Common myeloid progenitor, CD34-positive (primary cell): ENCODE measurements around the gene KIAA1217.

Experiments used
- CTCF ChIA-PET: fragments of 350-600 bp; sonication (Branson Sonifier 250); formaldehyde crosslinking; loops from one replicate; lab custom pipeline; 2021; ENCODE audit warnings: antibody characterized with exemption; lab: Charles Lee
- POLR2A ChIA-PET: fragments of 350-600 bp; sonication (Branson Sonifier 250); formaldehyde crosslinking; loops from one replicate; lab custom pipeline; 2021; ENCODE audit warnings: antibody characterized with exemption; lab: Charles Lee
- DNase-seq, 3 donors: peaks; one replicate each; pipeline versions ENCODE4 v3.0.0 to v3.0.0-alpha.2; 2013
- H3K27ac ChIP-seq, 2 experiments: 1 replicate in 1 of 2; 2 replicates in 1 of 2; pipeline ENCODE4 v1.7.0; 2013; ENCODE audit warnings: inconsistent platforms in 2 of 2, low read length in 2 of 2, mild to moderate bottlenecking in 2 of 2, low read depth in 1 of 2, moderate library complexity in 1 of 2; ENCODE audit not compliant: severe bottlenecking in 2 of 2, insufficient read depth in 1 of 2, poor library complexity in 1 of 2
- H3K27me3 ChIP-seq, 5 experiments: replicated peaks in 2 of 5; 1 replicate in 3 of 5; 2 replicates in 2 of 5; pipeline versions ENCODE4 v1.6.1 to v1.7.0; 2013; ENCODE audit warnings: low read length in 4 of 5, mild to moderate bottlenecking in 2 of 5, moderate library complexity in 2 of 5, inconsistent platforms in 1 of 5; ENCODE audit not compliant: insufficient read depth in 5 of 5, control insufficient read depth in 4 of 5
- H3K36me3 ChIP-seq, 4 experiments: 1 replicate in 2 of 4; 2 replicates in 2 of 4; pipeline versions ENCODE4 v1.6.1 to v1.7.0; 2013; ENCODE audit warnings: low read length in 3 of 4, control low read depth in 1 of 4, mild to moderate bottlenecking in 1 of 4; ENCODE audit not compliant: control insufficient read depth in 4 of 4, insufficient read depth in 4 of 4
- H3K4me1 ChIP-seq, 4 experiments: 1 replicate in 3 of 4; 2 replicates in 1 of 4; pipeline versions ENCODE4 v1.6.1 to v1.7.1; 2013; ENCODE audit warnings: low read length in 3 of 4, mild to moderate bottlenecking in 3 of 4, control low read depth in 1 of 4, inconsistent platforms in 1 of 4, moderate library complexity in 1 of 4; ENCODE audit not compliant: control insufficient read depth in 4 of 4, insufficient read depth in 4 of 4; ENCODE audit errors: control extremely low read depth in 1 of 4
- H3K4me3 ChIP-seq, 7 experiments: 1 replicate in 4 of 7; 2 replicates in 3 of 7; pipeline versions ENCODE4 v1.5.1 to v1.7.0; 2013; ENCODE audit warnings: mild to moderate bottlenecking in 7 of 7, low read length in 6 of 7, moderate library complexity in 6 of 7, inconsistent platforms in 2 of 7, low read depth in 2 of 7, control low read depth in 1 of 7; ENCODE audit not compliant: insufficient read depth in 4 of 7, control insufficient read depth in 1 of 7; ENCODE audit errors: extremely low read depth in 1 of 7
- H3K9me3 ChIP-seq, 5 experiments: 1 replicate in 4 of 5; 2 replicates in 1 of 5; pipeline versions ENCODE4 v1.6.1 to v1.7.1; 2013; ENCODE audit warnings: low read length in 4 of 5, mild to moderate bottlenecking in 2 of 5, inconsistent platforms in 1 of 5, low read depth in 1 of 5, moderate library complexity in 1 of 5; ENCODE audit not compliant: control insufficient read depth in 4 of 5, insufficient read depth in 2 of 5; ENCODE audit errors: control extremely low read depth in 1 of 5
- WGBS: methylation state at CpG from one replicate; pipeline ENCODE4 v1.1.5; 2013; ENCODE audit not compliant: insufficient coverage; 5-methylcytosine and 5-hydroxymethylcytosine counted together

KIAA1217 gene

GRCh38 chr10:24231200-24231599 is 22.3 kb downstream of the KIAA1217 start:
- POLR2A ChIA-PET, result no interaction called here
- WGBS, result 92% methylated on average over 3 of the region's 8 CpGs
- no peaks in the 10 kb centered on the region for H3K9me3 ChIP-seq
- H3K4me1 ChIP-seq, result no peaks in the 10 kb centered on the region
- no peak overlapping the region for H3K27ac ChIP-seq
- CTCF ChIA-PET, result no interaction called here
- no peak overlapping the region for H3K4me3 ChIP-seq
- DNase-seq, result no peak
- no peaks in the 10 kb centered on the region for H3K36me3 ChIP-seq
- H3K27me3 ChIP-seq, result peaks cover 0 to 5% (median 0%) of the 10 kb centered on the region in 5 experiments

- ChIA-PET CTCF (no interaction called here), POLR2A (no interaction called here)
- no CpG with 5 or more reads among the region's 1 CpG for WGBS
- no peak overlapping the region for H3K4me3 ChIP-seq
- no peak overlapping the region for H3K27ac ChIP-seq
- H3K36me3 ChIP-seq, result no peaks in the 10 kb centered on the region
- DNase-seq, result no peak
- peaks cover 2 to 29% (median 10%) of the 10 kb centered on the region in 5 experiments for H3K27me3 ChIP-seq
- H3K4me1 ChIP-seq, result no peaks in the 10 kb centered on the region
- no peaks in the 10 kb centered on the region for H3K9me3 ChIP-seq
Observed at GRCh38 chr10:24234784-24235183, 25.8 kb downstream of the KIAA1217 start.

GRCh38 chr10:24235471-24235870 is 26.5 kb downstream of the KIAA1217 start:
- no peak for DNase-seq
- no peak overlapping the region for H3K27ac ChIP-seq
- 100% methylated on average over 3 of the region's 7 CpGs for WGBS

GRCh38 chr10:24237801-24238395 is 29.0 kb downstream of the KIAA1217 start:
- Histone ChIP-seq H3K27ac (no peak overlapping the region), H3K4me3 (no peak overlapping the region), H3K27me3 (peaks cover 2 to 42% (median 15%) of the 10 kb centered on the region in 5 experiments), H3K4me1 (no peaks in the 10 kb centered on the region), H3K36me3 (no peaks in the 10 kb centered on the region), H3K9me3 (no peaks in the 10 kb centered on the region)
- DNase-seq, result no peak
- ChIA-PET POLR2A (no interaction called here), CTCF (no interaction called here)
- WGBS, result 60% methylated on average over 8 of the region's 9 CpGs

More at GRCh38 chr10:24235471-24235870, 26.5 kb downstream of the KIAA1217 start:
- Histone ChIP-seq H3K9me3 (no peaks in the 10 kb centered on the region), H3K4me1 (no peaks in the 10 kb centered on the region), H3K27me3 (peaks cover 2 to 35% (median 15%) of the 10 kb centered on the region in 5 experiments), H3K36me3 (no peaks in the 10 kb centered on the region), H3K4me3 (no peak overlapping the region)
- ChIA-PET CTCF (no interaction called here), POLR2A (no interaction called here)

- no peak for DNase-seq
- peaks cover 2 to 42% (median 15%) of the 10 kb centered on the region in 5 experiments for H3K27me3 ChIP-seq
- no peak overlapping the region for H3K4me3 ChIP-seq
- H3K27ac ChIP-seq, result no peak overlapping the region
- ChIA-PET POLR2A (no interaction called here), CTCF (no interaction called here)
- no peaks in the 10 kb centered on the region for H3K9me3 ChIP-seq
- H3K4me1 ChIP-seq, result no peaks in the 10 kb centered on the region
- 43% methylated on average over 12 of the region's 13 CpGs for WGBS
- H3K36me3 ChIP-seq, result no peaks in the 10 kb centered on the region
Observed at GRCh38 chr10:24238519-24239247, 29.7 kb downstream of the KIAA1217 start.

GRCh38 chr10:24239289-24240040 is 30.5 kb downstream of the KIAA1217 start:
- DNase-seq, result no peak
- Histone ChIP-seq H3K9me3 (no peaks in the 10 kb centered on the region), H3K27me3 (peaks cover 2 to 42% (median 15%) of the 10 kb centered on the region in 5 experiments), H3K36me3 (no peaks in the 10 kb centered on the region), H3K27ac (no peak overlapping the region), H3K4me1 (no peaks in the 10 kb centered on the region), H3K4me3 (no peak overlapping the region)
- ChIA-PET CTCF (no interaction called here), POLR2A (no interaction called here)
- 40% methylated on average over 9 of the region's 10 CpGs for WGBS
